Small intestine (tissue), 7 donors: ENCODE results near the gene OR9Q1. TPM values are rescaled to one million over a fixed set of nuclear protein-coding genes. Genes with fewer than 3 reads are reported as not detected.

Experiments used
- DNase-seq, 2 donors: peaks; one replicate each; pipeline versions ENCODE4 v3.0.0 to v3.0.0-alpha.2; 2013
- FAIRE-seq: peaks from 2 replicates; lab custom pipeline; 2012; peaks lifted over from hg19 to GRCh38; lab: Jason Lieb, UNC
- H3K27ac ChIP-seq, 3 donors: one replicate each; pipeline ENCODE4 v1.5.1; 2013; ENCODE audit warnings: low read length in 2 of 3, mild to moderate bottlenecking in 2 of 3, control low read depth in 1 of 3, inconsistent platforms in 1 of 3, low read depth in 1 of 3, moderate library complexity in 1 of 3
- H3K27me3 ChIP-seq, 3 donors: one replicate each; pipeline ENCODE4 v1.6.1; 2013; ENCODE audit warnings: low read length in 3 of 3, inconsistent platforms in 1 of 3; ENCODE audit not compliant: control insufficient read depth in 3 of 3, insufficient read depth in 3 of 3
- H3K36me3 ChIP-seq, 3 donors: one replicate each; pipeline ENCODE4 v1.6.1; 2013; ENCODE audit warnings: low read length in 3 of 3, inconsistent platforms in 1 of 3, low read depth in 1 of 3, mild to moderate bottlenecking in 1 of 3, moderate library complexity in 1 of 3; ENCODE audit not compliant: control insufficient read depth in 3 of 3, insufficient read depth in 2 of 3
- H3K4me1 ChIP-seq, 3 donors: one replicate each; pipeline ENCODE4 v1.6.1; 2013; ENCODE audit warnings: low read length in 2 of 3, inconsistent platforms in 1 of 3, low read depth in 1 of 3, mild to moderate bottlenecking in 1 of 3, moderate library complexity in 1 of 3; ENCODE audit not compliant: control insufficient read depth in 3 of 3, insufficient read depth in 2 of 3
- H3K4me3 ChIP-seq, 3 donors: one replicate each; pipeline ENCODE4 v1.5.1; 2013; ENCODE audit warnings: low read length in 3 of 3, control low read depth in 1 of 3, inconsistent platforms in 1 of 3, low read depth in 1 of 3, mild to moderate bottlenecking in 1 of 3, moderate library complexity in 1 of 3
- H3K9me3 ChIP-seq, 2 donors: one replicate each; pipeline ENCODE4 v1.6.1; 2013; ENCODE audit warnings: low read depth in 1 of 2, low read length in 1 of 2; ENCODE audit not compliant: control insufficient read depth in 2 of 2, insufficient read depth in 1 of 2
- WGBS, 3 donors: extraction: QIAGEN DNeasy Blood & Tissue Kit; methylation state at CpG; one replicate each; pipeline ENCODE4 v1.1.7; 2013; 5-methylcytosine and 5-hydroxymethylcytosine counted together
- polyA plus RNA-seq, 4 donors: library from polyadenylated mRNA; stranded (reverse) in 3 of 4; unstranded in 1 of 4; fragments of 200-250 nt in 3 of 4; fragments of 120-200 nt in 1 of 4; gene quantifications; one replicate each; pipeline versions ENCODE4 v1.2.1 to v1.2.3, GENCODE V29; 2013
- donor health status: healthy with polysubstance abuse.
- donor health status: control.
- donor health status: control.
- donor health status: Bipolar disorder and iron deficiency.
- donor health status: healthy.

Gene OR9Q1
- polyA plus RNA-seq, 4 donors: not detected

GRCh38 chr11:58011771-58012170, 11.9 kb upstream of the OR9Q1 start:
- Histone ChIP-seq H3K27ac (no peak overlapping the region), H3K4me3 (no peak overlapping the region), H3K9me3 (no peaks in the 10 kb centered on the region), H3K27me3 (no peaks in the 10 kb centered on the region), H3K36me3 (no peaks in the 10 kb centered on the region), H3K4me1 (no peaks in the 10 kb centered on the region)
- FAIRE-seq: no peak
- WGBS, 3 donors: 58 to 63% (median 59%) methylated on average over 6 of the region's 6 CpGs
- DNase-seq: no peak

- Histone ChIP-seq H3K4me3 (no peak overlapping the region), H3K27me3 (no peaks in the 10 kb centered on the region), H3K36me3 (no peaks in the 10 kb centered on the region), H3K27ac (peak overlapping the region in 1 of 3 donors; percentile 10), H3K4me1 (peaks cover 2 to 4% (median 3%) of the 10 kb centered on the region in 3 donors), H3K9me3 (no peaks in the 10 kb centered on the region)
- FAIRE-seq (no peak), DNase-seq (peak; percentile 14 to 58)
- 7 to 23% (median 13%) methylated on average over 8 of the region's 8 CpGs for WGBS, 3 donors
Observed at GRCh38 chr11:58024601-58025091, 965 bp downstream of the OR9Q1 start.

GRCh38 chr11:58027341-58027740, 3.7 kb downstream of the OR9Q1 start:
- Histone ChIP-seq H3K4me1 (peaks cover 2 to 4% (median 3%) of the 10 kb centered on the region in 3 donors), H3K36me3 (no peaks in the 10 kb centered on the region), H3K9me3 (peaks cover 0 to 4% of the 10 kb centered on the region in 2 donors), H3K4me3 (no peak overlapping the region), H3K27ac (no peak overlapping the region), H3K27me3 (no peaks in the 10 kb centered on the region)
- DNase-seq: no peak
- FAIRE-seq: no peak
- WGBS, 3 donors: 65 to 70% (median 66%) methylated on average over 4 of the region's 4 CpGs

GRCh38 chr11:58028687-58029411, 5.2 kb downstream of the OR9Q1 start:
- 38 to 47% (median 42%) methylated on average over 6 of the region's 6 CpGs for WGBS, 3 donors
- Histone ChIP-seq H3K27ac (peak overlapping the region in 1 of 3 donors; percentile 36), H3K27me3 (no peaks in the 10 kb centered on the region), H3K36me3 (no peaks in the 10 kb centered on the region), H3K9me3 (peaks cover 0 to 4% of the 10 kb centered on the region in 2 donors), H3K4me3 (no peak overlapping the region), H3K4me1 (peaks cover 2 to 4% (median 3%) of the 10 kb centered on the region in 3 donors)
- peak; percentile 5 to 6 for DNase-seq
- FAIRE-seq: no peak

GRCh38 chr11:58030653-58031052, 7.0 kb downstream of the OR9Q1 start, which contains the start of gene OR6Q1:
OR6Q1 (plus strand) TSS chr11:58030953; CDS start chr11:58030953, 0 bp downstream.
- Histone ChIP-seq H3K27me3 (no peaks in the 10 kb centered on the region), H3K36me3 (no peaks in the 10 kb centered on the region), H3K27ac (no peak within 1 kb of the TSS), H3K4me1 (peaks cover 2 to 4% (median 3%) of the 10 kb centered on the region in 3 donors), H3K4me3 (no peak within 1 kb of the TSS), H3K9me3 (peaks cover 0 to 4% of the 10 kb centered on the region in 2 donors)
- no peak for FAIRE-seq
- no peak for DNase-seq

- Histone ChIP-seq H3K9me3 (peaks cover 0 to 4% of the 10 kb centered on the region in 2 donors), H3K36me3 (no peaks in the 10 kb centered on the region), H3K4me1 (no peaks in the 10 kb centered on the region), H3K27me3 (no peaks in the 10 kb centered on the region), H3K4me3 (no peak overlapping the region), H3K27ac (no peak overlapping the region)
- DNase-seq (no peak), FAIRE-seq (no peak)
- WGBS, 3 donors: 82 to 89% (median 88%) methylated on average over 2 of the region's 2 CpGs
Observed at GRCh38 chr11:58034471-58034870, 10.8 kb downstream of the OR9Q1 start.

- FAIRE-seq: no peak
- Histone ChIP-seq H3K9me3 (no peaks in the 10 kb centered on the region), H3K27ac (no peak overlapping the region)
Observed at GRCh38 chr11:58039589-58039988, 15.9 kb downstream of the OR9Q1 start.

GRCh38 chr11:58043379-58043778, 19.7 kb downstream of the OR9Q1 start:
- 23 to 56% (median 49%) methylated on average over 2 of the region's 2 CpGs for WGBS, 3 donors
- FAIRE-seq (no peak), DNase-seq (peak in 1 of 2 donors; percentile 15)
- H3K9me3 ChIP-seq: no peaks in the 10 kb centered on the region
- no peaks in the 10 kb centered on the region for H3K27me3 ChIP-seq
- H3K36me3 ChIP-seq: no peaks in the 10 kb centered on the region
- H3K4me1 ChIP-seq: no peaks in the 10 kb centered on the region
- no peak overlapping the region for H3K27ac ChIP-seq
- no peak overlapping the region for H3K4me3 ChIP-seq

More at GRCh38 chr11:58039589-58039988, 15.9 kb downstream of the OR9Q1 start:
- no peak for DNase-seq
- Histone ChIP-seq H3K4me3 (no peak overlapping the region), H3K36me3 (no peaks in the 10 kb centered on the region), H3K27me3 (no peaks in the 10 kb centered on the region), H3K4me1 (no peaks in the 10 kb centered on the region)
